A375 (cell line): ENCODE measurements around the gene ITPKA. TPM values are rescaled to one million over a fixed set of nuclear protein-coding genes. Genes with fewer than 3 reads are reported as not detected.

Source experiments
- small RNA-seq: library from RNA; depleted of rRNA; stranded (forward); fragments of <200 nt; gene quantifications from one replicate; pipeline ENCODE3, GENCODE V24; 2014
- total RNA-seq: library from RNA; depleted of rRNA; stranded (reverse); fragments of >200 nt; shearing (Covaris generic); gene quantifications from 2 replicates; pipeline ENCODE4 v1.2.3, GENCODE V29; 2014; rRNA removed

ITPKA gene
- total RNA-seq: 1.8 and 1.9 TPM in 2 replicates

GRCh38 chr15:41493205-41493901 is at the start of gene ITPKA:
Gene ITPKA, plus strand, starts transcription at chr15:41493874. Its CDS starts 54 bp downstream, at chr15:41493928.

GRCh38 chr15:41513506-41514227 is 20.0 kb downstream of the ITPKA start, which contains the start of gene LTK:
Gene LTK, minus strand, starts transcription at chr15:41513827. Its CDS starts 118 bp downstream, at chr15:41513709.

Small RNA genes within 50 kb of the gene (small RNA-seq; reads per million reads assigned to genes)
- not detected for gene RNU6-1169P

Other genes with a start within 250 kb of the ITPKA start
- gene OIP5, start 161.3 kb upstream of the ITPKA start, total RNA-seq: 14.0 and 19.5 TPM in 2 replicates
- gene NUSAP1, start 161.0 kb upstream of the ITPKA start, total RNA-seq: 126 and 131 TPM in 2 replicates
- 38.1 and 39.1 TPM in 2 replicates for gene NDUFAF1, start 91.4 kb upstream of the ITPKA start, total RNA-seq
- 18.8 and 26.3 TPM in 2 replicates for gene RTF1, start 76.8 kb upstream of the ITPKA start, total RNA-seq
- gene LTK, start 20.0 kb downstream of the ITPKA start, total RNA-seq: 0.08 and 0.13 TPM in 2 replicates
- 48.3 and 50.7 TPM in 2 replicates for gene RPAP1, start 50.4 kb downstream of the ITPKA start, total RNA-seq
- gene TYRO3, start 65.3 kb downstream of the ITPKA start, total RNA-seq: 10.8 and 11.8 TPM in 2 replicates
- 14.1 and 21.2 TPM in 2 replicates for gene MGA, start 166.5 kb downstream of the ITPKA start, total RNA-seq